HepG2 (cell line): ENCODE measurements around the gene GNB3. TPM values are rescaled to one million over a fixed set of nuclear protein-coding genes. Genes with fewer than 3 reads are reported as not detected.

Experiments
- ATAC-seq: fragments of 200-7000 bp; cut with Tn5 transposase; 3 replicates; pipeline ENCODE4 v1.9.1; 2020; ENCODE audit warnings: mild to moderate bottlenecking, moderate library complexity
- BruUV-seq: library from RNA; stranded (reverse); fragments of 400-500 nt; replicated peaks from 2 replicates; lab custom pipeline; 2021; lab: Mats Ljungman, UMichigan
- CTCF ChIA-PET: fragments of 300-600 bp; formaldehyde crosslinking; extraction: SDS; loops from one replicate; lab custom pipeline; 2021; ENCODE audit warnings: low total read pairs, inconsistent platforms, low intra/inter-chr PET ratio; lab: Yijun Ruan, JAX
- POLR2A ChIA-PET: fragments of 350-600 bp; sonication (Branson Sonifier 250); formaldehyde crosslinking; loops from one replicate; lab custom pipeline; 2020; ENCODE audit warnings: antibody characterized with exemption, inconsistent platforms; lab: Yijun Ruan, JAX
- DNase-seq: peaks from one replicate; pipeline ENCODE4 v3.0.0-alpha.2; 2015; ENCODE audit warnings: low spot score
- FAIRE-seq: peaks from 3 replicates; lab custom pipeline; 2011; peaks lifted over from hg19 to GRCh38; lab: Jason Lieb, UNC
- H2AFZ ChIP-seq: one replicate; pipeline ENCODE4 v1.6.1; 2011; ENCODE audit warnings: low read length, inconsistent platforms
- H3K27ac ChIP-seq: fragments of 300-600 bp; 3 replicates; pipeline ENCODE4 v1.8.0; 2011; ENCODE audit warnings: mixed run types, mild to moderate bottlenecking, mixed read lengths, low read length, inconsistent platforms; ENCODE audit not compliant: insufficient read depth; ENCODE audit errors: extremely low read length
- H3K27me3 ChIP-seq, 2 experiments: fragments of 200-600 bp in 1 of 2; 2 replicates in 1 of 2; 3 replicates in 1 of 2; pipeline versions ENCODE4 v1.6.0 to v1.8.0; 2011; ENCODE audit warnings: low read length in 2 of 2, mild to moderate bottlenecking in 2 of 2, moderate library complexity in 2 of 2, inconsistent platforms in 1 of 2; ENCODE audit not compliant: insufficient read depth in 2 of 2, control insufficient read depth in 1 of 2
- H3K36me3 ChIP-seq, 2 experiments: fragments of 200-600 bp in 1 of 2; replicated peaks in 1 of 2; 2 replicates in 1 of 2; 3 replicates in 1 of 2; pipeline versions ENCODE4 v1.5.1 to v1.8.0; 2011; ENCODE audit warnings: low read length in 2 of 2, inconsistent platforms in 1 of 2; ENCODE audit not compliant: insufficient read depth in 2 of 2, control insufficient read depth in 1 of 2
- H3K4me1 ChIP-seq: 2 replicates; pipeline ENCODE4 v1.5.1; 2012; ENCODE audit warnings: low read length, inconsistent platforms; ENCODE audit not compliant: insufficient read depth
- H3K4me2 ChIP-seq: 2 replicates; pipeline ENCODE4 v1.6.0; 2011; ENCODE audit warnings: low read depth, low read length, inconsistent platforms
- H3K4me3 ChIP-seq, 3 experiments: fragments of 200-600 bp in 1 of 3; sonication (generic), shearing (Covaris generic) in 1 of 3; replicated peaks in 1 of 3; 2 replicates each; pipeline ENCODE4 v1.5.1; 2011 to 2016; ENCODE audit warnings: low read length in 3 of 3, inconsistent platforms in 2 of 3, low read depth in 2 of 3, mild to moderate bottlenecking in 2 of 3, control low read depth in 1 of 3, mixed read lengths in 1 of 3; ENCODE audit not compliant: insufficient read depth in 1 of 3
- H3K79me2 ChIP-seq: one replicate; pipeline ENCODE4 v1.6.1; 2011; ENCODE audit warnings: low read length, inconsistent platforms; ENCODE audit not compliant: insufficient read depth
- H3K9ac ChIP-seq: 2 replicates; pipeline ENCODE4 v1.6.0; 2011; ENCODE audit warnings: mild to moderate bottlenecking, low read depth, low read length, inconsistent platforms; ENCODE audit not compliant: insufficient read depth
- H3K9me3 ChIP-seq: 2 replicates; pipeline ENCODE4 v1.5.1; 2012; ENCODE audit warnings: mild to moderate bottlenecking, low read length
- H4K20me1 ChIP-seq: 2 replicates; pipeline ENCODE4 v1.6.0; 2011; ENCODE audit warnings: inconsistent platforms, mild to moderate bottlenecking, low read length, moderate library complexity; ENCODE audit not compliant: insufficient read depth
- GATA4 ChIP-seq: sonication (generic); IDR thresholded peaks from 2 replicates; pipeline ENCODE4 v1.6.1; 2016; ENCODE audit warnings: antibody characterized with exemption, low read depth, borderline replicate concordance
- PHB2 ChIP-seq: fragments of 450-650 bp; IDR thresholded peaks from 2 replicates; pipeline ENCODE4 v1.6.1; 2018; ENCODE audit not compliant: partially characterized antibody
- SOX5 ChIP-seq: IDR thresholded peaks from 2 replicates; pipeline ENCODE4 v1.6.1; 2016; ENCODE audit warnings: borderline replicate concordance
- TBX2 ChIP-seq: sonication (generic); formaldehyde crosslinking; IDR thresholded peaks from 2 replicates; pipeline ENCODE4 v1.5.0; 2020; ENCODE audit warnings: missing genetic modification reagents, mild to moderate bottlenecking, borderline replicate concordance
- ZNF263 ChIP-seq: sonication (generic); formaldehyde crosslinking; IDR thresholded peaks from 2 replicates; pipeline ENCODE4 v1.4.0; 2020; ENCODE audit warnings: missing genetic modification reagents
- ZNF274 ChIP-seq: sonication (generic); formaldehyde crosslinking; IDR thresholded peaks from 2 replicates; pipeline ENCODE4 v1.5.1; 2020; ENCODE audit warnings: mild to moderate bottlenecking, missing genetic modification reagents
- ZNF432 ChIP-seq: sonication (generic); formaldehyde crosslinking; IDR thresholded peaks from 2 replicates; pipeline ENCODE4 v1.5.0; 2020; ENCODE audit warnings: missing genetic modification reagents, mild to moderate bottlenecking, borderline replicate concordance
- ZNF550 ChIP-seq: sonication (generic); formaldehyde crosslinking; IDR thresholded peaks from 2 replicates; pipeline ENCODE4 v1.4.0; 2020; ENCODE audit warnings: mild to moderate bottlenecking, missing genetic modification reagents, borderline replicate concordance
- ZNF563 ChIP-seq: sonication (generic); formaldehyde crosslinking; IDR thresholded peaks from 2 replicates; pipeline ENCODE4 v1.8.0; 2022; ENCODE audit warnings: mild to moderate bottlenecking, moderate library complexity, missing genetic modification reagents
- whole genome bisulfite sequencing: methylation state at CpG from one replicate; pipeline ENCODE4 v1.1.6; 2017; ENCODE audit warnings: low lambda C conversion rate; 5-methylcytosine and 5-hydroxymethylcytosine counted together
- in situ Hi-C: cut with HindIII; loops from 2 replicates; pipeline ENCODE4 v1.10.0; 2017; ENCODE audit warnings: low pct_unique_long_range_greater_than_20kb; ENCODE audit not compliant: extremely low pct_ligation_motif_present
- intact Hi-C: fragments of 100-400 bp; cut with micrococcal nuclease; formaldehyde crosslinking; loops from one replicate; pipeline ENCODE4 v1.10.0; 2022; ENCODE audit not compliant: unreplicated experiment
- polyA plus RNA-seq, 8 experiments: library from polyadenylated mRNA; depleted of rRNA in 3 of 8; stranded (reverse) in 7 of 8; unstranded in 1 of 8; fragments of >200 nt; fragmentation: Illumina TruSeq in 4 of 8; extraction: Trizol in 4 of 8; gene quantifications; 2 replicates each; pipeline versions ENCODE4 v1.2.1 to v1.2.3, GENCODE V29; 2011 to 2016; ENCODE audit warnings: low read depth in 4 of 8, missing spikeins in 1 of 8, mixed read lengths in 1 of 8; ENCODE audit not compliant: insufficient read depth in 1 of 8
- total RNA-seq, 5 experiments: library from RNA; depleted of rRNA; stranded (reverse); fragments of >200 nt; fragmentation: Illumina TruSeq; extraction: Trizol; gene quantifications; 2 replicates each; pipeline ENCODE4 v1.2.3, GENCODE V29; 2016; ENCODE audit warnings: low read depth in 1 of 5
- TF ChIP-seq, protein P1 (sequence below): sonication (generic); formaldehyde crosslinking; IDR thresholded peaks from 2 replicates; pipeline ENCODE4 v1.9.0; 2021; ENCODE audit warnings: missing genetic modification reagents, borderline replicate concordance
- TF ChIP-seq, protein P2 (sequence below): sonication (generic); formaldehyde crosslinking; IDR thresholded peaks from 2 replicates; pipeline ENCODE4 v1.5.0; 2020; ENCODE audit warnings: missing genetic modification reagents
- TF ChIP-seq, protein P3 (sequence below): IDR thresholded peaks from 2 replicates; pipeline ENCODE4 v1.6.1; 2018; ENCODE audit warnings: missing genetic modification reagents
- TF ChIP-seq, protein P4 (sequence below): sonication (generic); formaldehyde crosslinking; conservative IDR thresholded peaks from 2 replicates; pipeline ENCODE4 v1.8.0; 2022; ENCODE audit warnings: mild to moderate bottlenecking, moderate library complexity, missing genetic modification reagents
- TF ChIP-seq, protein P5 (sequence below): sonication (generic); formaldehyde crosslinking; IDR thresholded peaks from 2 replicates; pipeline ENCODE4 v1.5.1; 2020; ENCODE audit warnings: mild to moderate bottlenecking, moderate library complexity, missing genetic modification reagents

Gene GNB3
- total and polyA plus RNA-seq, 2 of the 13 experiments (the other 11 are each of a cell fraction or from before 2014, with no cell fraction given), result 1.3 to 3.6 TPM

DNA sequence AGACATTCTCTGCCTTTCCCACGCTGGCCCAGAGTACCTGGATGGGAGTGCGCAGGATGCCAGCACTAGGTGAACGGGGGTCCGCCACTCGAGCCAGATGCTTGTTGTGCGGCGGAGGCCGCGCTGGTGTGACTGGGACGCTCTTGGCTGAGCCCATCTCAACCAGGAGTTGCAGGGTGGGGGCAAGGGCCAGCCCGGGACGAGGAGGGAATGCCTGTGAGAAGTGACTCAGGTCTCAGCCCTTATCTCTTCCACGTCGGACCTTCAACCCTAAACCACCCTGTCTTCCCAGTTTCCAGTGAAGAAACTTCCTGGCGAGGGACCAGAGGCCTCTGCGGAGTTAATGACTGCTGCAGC, 10.0 kb downstream of the GNB3 start:
- Histone ChIP-seq H3K4me2 (peak overlapping the region; percentile 92), H3K27ac (peak overlapping the region; percentile 82), H2AFZ (no peak overlapping the region), H4K20me1 (no peaks in the 10 kb centered on the region; the same call in 1 of the 2 replicates), H3K9ac (peak overlapping the region; percentile 86), H3K4me3 (peak overlapping the region; percentile 65 to 95 (median 77)), H3K36me3 (peaks cover 5 to 43% of the 10 kb centered on the region in 2 experiments), H3K9me3 (no peaks in the 10 kb centered on the region), H3K79me2 (peaks cover 37% of the 10 kb centered on the region), H3K4me1 (peaks cover 33% of the 10 kb centered on the region), H3K27me3 (no peaks in the 10 kb centered on the region)
- BruUV-seq, result TSS peak; percentile 87
- no peak for ATAC-seq
- in situ Hi-C loops (no loop called here), intact Hi-C loops (loop anchor here (1.0 kb wide), 1 partner anchor 23 kb away; the partner anchor contains the start of gene SPSB2)
- 0% methylated on average over 4 of the region's 16 CpGs for WGBS
- DNase-seq, result peak; percentile 51
- no peak for FAIRE-seq
- POLR2A ChIA-PET, result interaction anchor here (0.8 to 5.2 kb wide), 13 partner anchors 16 to 316 kb away, joined by 3 to 132 read pairs (median 21); partner anchors contain the start of genes C12orf57, COPS7A, GAPDH and MLF2
- CTCF ChIA-PET, result no interaction called here
- TF ChIP-seq ZNF550 (no peak), ZNF563 (CRISPR knock-in tag) (peak; percentile 22; the same call in 1 of the 2 replicates), PHB2 (no peak), ZNF274 (CRISPR knock-in tag) (0 out of 2 replicates have a peak, but pooled peaks have one; percentile 18), ZNF263 (CRISPR knock-in tag) (no peak), ZNF432 (CRISPR knock-in tag) (no peak), SOX5 (CRISPR knock-in tag) (no peak), GATA4 (no peak), TBX2 (CRISPR knock-in tag) (peak; percentile 1; the same call in 1 of the 2 replicates)
- TF ChIP-seq, protein P1, sequence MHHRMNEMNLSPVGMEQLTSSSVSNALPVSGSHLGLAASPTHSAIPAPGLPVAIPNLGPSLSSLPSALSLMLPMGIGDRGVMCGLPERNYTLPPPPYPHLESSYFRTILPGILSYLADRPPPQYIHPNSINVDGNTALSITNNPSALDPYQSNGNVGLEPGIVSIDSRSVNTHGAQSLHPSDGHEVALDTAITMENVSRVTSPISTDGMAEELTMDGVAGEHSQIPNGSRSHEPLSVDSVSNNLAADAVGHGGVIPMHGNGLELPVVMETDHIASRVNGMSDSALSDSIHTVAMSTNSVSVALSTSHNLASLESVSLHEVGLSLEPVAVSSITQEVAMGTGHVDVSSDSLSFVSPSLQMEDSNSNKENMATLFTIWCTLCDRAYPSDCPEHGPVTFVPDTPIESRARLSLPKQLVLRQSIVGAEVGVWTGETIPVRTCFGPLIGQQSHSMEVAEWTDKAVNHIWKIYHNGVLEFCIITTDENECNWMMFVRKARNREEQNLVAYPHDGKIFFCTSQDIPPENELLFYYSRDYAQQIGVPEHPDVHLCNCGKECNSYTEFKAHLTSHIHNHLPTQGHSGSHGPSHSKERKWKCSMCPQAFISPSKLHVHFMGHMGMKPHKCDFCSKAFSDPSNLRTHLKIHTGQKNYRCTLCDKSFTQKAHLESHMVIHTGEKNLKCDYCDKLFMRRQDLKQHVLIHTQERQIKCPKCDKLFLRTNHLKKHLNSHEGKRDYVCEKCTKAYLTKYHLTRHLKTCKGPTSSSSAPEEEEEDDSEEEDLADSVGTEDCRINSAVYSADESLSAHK (CRISPR knock-in tag), result no peak
- TF ChIP-seq, protein P2, sequence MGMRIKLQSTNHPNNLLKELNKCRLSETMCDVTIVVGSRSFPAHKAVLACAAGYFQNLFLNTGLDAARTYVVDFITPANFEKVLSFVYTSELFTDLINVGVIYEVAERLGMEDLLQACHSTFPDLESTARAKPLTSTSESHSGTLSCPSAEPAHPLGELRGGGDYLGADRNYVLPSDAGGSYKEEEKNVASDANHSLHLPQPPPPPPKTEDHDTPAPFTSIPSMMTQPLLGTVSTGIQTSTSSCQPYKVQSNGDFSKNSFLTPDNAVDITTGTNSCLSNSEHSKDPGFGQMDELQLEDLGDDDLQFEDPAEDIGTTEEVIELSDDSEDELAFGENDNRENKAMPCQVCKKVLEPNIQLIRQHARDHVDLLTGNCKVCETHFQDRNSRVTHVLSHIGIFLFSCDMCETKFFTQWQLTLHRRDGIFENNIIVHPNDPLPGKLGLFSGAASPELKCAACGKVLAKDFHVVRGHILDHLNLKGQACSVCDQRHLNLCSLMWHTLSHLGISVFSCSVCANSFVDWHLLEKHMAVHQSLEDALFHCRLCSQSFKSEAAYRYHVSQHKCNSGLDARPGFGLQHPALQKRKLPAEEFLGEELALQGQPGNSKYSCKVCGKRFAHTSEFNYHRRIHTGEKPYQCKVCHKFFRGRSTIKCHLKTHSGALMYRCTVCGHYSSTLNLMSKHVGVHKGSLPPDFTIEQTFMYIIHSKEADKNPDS, result no peak
- TF ChIP-seq, protein P3, sequence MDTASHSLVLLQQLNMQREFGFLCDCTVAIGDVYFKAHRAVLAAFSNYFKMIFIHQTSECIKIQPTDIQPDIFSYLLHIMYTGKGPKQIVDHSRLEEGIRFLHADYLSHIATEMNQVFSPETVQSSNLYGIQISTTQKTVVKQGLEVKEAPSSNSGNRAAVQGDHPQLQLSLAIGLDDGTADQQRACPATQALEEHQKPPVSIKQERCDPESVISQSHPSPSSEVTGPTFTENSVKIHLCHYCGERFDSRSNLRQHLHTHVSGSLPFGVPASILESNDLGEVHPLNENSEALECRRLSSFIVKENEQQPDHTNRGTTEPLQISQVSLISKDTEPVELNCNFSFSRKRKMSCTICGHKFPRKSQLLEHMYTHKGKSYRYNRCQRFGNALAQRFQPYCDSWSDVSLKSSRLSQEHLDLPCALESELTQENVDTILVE, result 0 out of 2 replicates have a peak, but pooled peaks have one; percentile 20
- TF ChIP-seq, protein P4, sequence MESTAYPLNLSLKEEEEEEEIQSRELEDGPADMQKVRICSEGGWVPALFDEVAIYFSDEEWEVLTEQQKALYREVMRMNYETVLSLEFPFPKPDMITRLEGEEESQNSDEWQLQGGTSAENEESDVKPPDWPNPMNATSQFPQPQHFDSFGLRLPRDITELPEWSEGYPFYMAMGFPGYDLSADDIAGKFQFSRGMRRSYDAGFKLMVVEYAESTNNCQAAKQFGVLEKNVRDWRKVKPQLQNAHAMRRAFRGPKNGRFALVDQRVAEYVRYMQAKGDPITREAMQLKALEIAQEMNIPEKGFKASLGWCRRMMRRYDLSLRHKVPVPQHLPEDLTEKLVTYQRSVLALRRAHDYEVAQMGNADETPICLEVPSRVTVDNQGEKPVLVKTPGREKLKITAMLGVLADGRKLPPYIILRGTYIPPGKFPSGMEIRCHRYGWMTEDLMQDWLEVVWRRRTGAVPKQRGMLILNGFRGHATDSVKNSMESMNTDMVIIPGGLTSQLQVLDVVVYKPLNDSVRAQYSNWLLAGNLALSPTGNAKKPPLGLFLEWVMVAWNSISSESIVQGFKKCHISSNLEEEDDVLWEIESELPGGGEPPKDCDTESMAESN (CRISPR knock-in tag), result no peak
- TF ChIP-seq, protein P5, sequence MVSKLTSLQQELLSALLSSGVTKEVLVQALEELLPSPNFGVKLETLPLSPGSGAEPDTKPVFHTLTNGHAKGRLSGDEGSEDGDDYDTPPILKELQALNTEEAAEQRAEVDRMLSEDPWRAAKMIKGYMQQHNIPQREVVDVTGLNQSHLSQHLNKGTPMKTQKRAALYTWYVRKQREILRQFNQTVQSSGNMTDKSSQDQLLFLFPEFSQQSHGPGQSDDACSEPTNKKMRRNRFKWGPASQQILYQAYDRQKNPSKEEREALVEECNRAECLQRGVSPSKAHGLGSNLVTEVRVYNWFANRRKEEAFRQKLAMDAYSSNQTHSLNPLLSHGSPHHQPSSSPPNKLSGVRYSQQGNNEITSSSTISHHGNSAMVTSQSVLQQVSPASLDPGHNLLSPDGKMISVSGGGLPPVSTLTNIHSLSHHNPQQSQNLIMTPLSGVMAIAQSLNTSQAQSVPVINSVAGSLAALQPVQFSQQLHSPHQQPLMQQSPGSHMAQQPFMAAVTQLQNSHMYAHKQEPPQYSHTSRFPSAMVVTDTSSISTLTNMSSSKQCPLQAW (CRISPR knock-in tag), result no peak
